Islet of Langerhans (tissue), 1 donor: ENCODE results near the gene ADSS1.
"Not testable (repeated sequence)": the region's sequence is repeated elsewhere in the genome, so short reads cannot be mapped to it uniquely, and the experiment has no call there.

Experiments
- FAIRE-seq: peaks from one replicate; lab custom pipeline; 2011; peaks lifted over from hg19 to GRCh38; lab: Jason Lieb, UNC

Gene ADSS1

DNA sequence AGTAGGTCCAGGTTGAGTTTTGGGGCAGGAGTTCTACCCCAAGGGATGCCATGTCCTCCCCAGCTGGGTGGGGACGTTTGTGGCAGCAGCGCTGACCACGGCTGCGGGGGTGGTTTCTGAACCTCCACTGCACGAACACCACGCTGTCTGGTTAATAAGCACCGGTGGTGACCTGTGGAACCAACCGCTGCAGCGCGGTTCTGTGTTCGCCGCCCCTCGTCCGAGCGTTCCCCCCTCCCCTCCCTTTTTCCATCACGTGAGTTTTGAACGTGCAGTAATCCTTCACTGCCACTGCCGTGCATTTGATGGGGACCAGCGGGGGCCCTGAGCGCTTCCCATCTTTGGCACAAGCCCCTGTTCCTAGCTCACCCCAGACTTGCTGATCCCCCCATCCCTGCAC lies 6.4 kb upstream of the ADSS1 start:
- FAIRE-seq: no peak

DNA sequence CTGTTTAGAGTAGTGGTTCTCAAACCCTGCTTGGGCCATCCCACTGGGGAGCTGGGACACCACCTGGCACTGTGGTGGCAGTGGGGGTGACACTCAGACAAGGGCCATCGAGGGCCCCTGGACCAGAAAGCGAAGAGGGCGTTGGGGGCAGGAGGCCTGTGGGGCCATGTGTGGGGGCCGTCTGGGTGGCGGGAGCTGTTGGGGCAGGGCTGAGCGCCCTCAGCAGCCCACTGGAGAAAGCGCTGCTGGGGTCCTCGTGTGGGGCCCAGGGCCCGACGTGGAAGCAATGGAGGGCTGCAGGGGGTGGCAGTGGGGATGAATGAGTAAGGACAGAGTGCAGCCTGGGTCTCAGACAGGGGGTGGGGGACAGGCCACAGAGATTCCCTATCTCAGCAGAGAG lies 5.9 kb upstream of the ADSS1 start:
- no peak for FAIRE-seq

DNA sequence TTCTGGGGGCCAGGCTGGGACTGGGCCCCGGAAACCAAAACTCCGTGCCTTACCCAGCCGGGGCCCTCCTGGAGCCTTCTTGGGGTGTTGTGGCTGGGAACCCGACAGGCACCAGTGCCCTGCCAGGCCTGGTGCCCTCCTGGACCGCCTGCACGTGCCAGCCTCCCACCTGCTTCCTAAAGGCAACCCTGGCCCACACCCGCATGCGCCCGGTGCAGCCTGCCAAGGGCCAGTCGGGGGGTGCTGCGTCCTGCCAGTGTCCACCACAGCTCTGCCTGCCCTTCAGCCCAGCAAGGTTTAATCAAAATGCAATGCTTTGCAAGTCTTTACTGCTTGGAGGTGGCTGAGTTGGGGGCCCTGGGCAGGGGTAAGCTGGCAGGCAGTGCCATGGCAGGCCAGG lies 5.2 kb upstream of the ADSS1 start:
- FAIRE-seq: no peak

DNA sequence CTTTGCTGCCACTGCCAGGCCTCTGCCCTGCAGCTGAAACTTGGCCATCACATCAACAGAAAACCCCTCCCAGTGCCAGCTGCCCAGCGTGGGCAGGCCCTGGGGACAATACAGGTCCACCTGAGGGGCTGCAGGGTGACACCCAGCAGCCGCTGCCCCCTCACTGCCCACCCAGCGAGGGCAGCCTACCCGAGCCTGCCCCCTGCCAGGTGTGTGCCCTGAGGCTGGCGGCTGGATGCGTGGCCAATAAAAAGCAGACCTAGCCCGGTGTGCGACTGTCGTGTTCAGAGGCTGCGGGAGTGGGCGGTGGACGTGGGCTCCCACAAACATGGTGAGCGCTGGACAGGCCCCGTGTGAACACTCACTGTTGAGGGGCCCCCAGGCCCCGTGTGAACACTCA lies 4.7 kb upstream of the ADSS1 start:
- no peak for FAIRE-seq

DNA sequence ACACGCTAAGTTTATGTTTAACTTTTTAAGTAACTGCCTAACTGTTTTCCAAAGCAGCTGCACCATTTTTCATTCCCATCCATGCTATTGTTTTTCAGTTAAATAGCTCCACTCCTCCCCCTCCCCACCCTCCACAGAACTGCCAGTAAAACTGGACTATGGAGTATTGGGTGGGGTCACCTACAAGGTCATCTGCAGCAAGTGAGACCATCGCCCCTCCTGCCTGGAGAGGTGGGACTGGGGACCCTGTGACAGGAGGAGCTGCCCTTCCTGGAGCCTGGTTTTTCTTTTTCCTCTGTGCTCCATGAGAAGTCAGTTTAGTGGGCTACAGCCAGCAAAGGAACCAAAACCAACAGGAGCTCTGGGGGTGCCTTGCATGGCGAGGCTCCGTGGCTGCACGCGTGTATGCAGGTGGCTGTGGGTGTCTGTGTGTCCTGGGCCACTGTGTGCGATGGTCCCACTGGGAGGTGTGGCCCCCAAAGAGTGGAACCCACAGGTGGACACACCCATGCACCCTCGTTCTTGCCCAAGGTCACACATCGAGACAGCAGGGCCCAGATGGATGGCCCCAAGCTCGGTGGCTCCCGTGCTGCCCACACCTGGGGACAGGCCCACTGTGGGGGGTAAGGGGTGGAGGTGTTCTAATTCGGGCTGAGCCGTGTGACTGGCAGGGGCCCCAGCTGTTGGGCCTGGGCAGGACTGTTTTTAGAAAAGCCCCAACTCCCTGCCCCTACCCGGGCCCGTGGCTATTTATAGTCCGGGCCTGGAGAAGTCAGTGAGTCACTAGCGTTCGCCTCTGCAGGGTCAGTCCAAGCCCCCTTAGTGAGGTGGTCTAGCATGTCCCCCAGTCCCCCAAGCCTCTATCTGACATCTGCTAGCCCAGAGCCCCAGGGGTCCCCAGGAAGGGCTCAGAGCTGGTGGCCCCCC lies 2.3 kb upstream of the ADSS1 start:
- no peak for FAIRE-seq

DNA sequence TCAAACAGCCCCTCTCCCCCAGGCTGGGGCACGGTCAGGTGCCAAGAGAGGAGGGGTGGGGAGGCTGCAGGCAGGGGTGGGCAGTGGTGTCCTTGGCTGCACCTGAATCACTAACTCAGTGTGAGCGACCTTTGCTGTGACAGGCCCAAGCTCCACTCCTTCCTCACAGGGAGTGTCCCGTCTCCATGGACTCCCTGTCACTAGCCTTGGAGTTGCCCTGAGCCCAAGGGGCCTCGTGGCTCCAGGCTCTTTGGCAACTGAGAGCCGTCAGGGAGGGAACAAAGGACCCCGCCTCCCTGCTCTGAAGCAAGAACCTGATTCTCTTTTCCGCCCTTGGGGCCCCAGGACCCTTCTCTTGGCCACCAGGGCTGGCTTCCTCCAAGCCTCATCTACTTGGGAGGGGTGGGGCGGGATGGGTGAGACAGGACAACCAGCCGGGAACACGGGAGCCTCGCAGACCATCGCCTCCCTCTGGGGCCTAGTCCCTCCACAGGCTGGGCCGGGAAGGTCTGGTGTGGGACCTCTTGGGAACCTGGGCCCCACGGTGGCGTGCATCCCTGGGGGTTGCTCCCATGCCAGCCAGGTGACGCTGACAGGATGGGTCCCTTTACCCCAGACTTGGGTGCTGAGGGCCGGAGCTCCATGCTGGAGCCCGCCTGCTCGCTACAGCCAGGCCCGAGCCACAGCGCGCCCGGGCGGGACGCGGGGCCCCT lies 935 bp upstream of the ADSS1 start:
- FAIRE-seq: no peak

DNA sequence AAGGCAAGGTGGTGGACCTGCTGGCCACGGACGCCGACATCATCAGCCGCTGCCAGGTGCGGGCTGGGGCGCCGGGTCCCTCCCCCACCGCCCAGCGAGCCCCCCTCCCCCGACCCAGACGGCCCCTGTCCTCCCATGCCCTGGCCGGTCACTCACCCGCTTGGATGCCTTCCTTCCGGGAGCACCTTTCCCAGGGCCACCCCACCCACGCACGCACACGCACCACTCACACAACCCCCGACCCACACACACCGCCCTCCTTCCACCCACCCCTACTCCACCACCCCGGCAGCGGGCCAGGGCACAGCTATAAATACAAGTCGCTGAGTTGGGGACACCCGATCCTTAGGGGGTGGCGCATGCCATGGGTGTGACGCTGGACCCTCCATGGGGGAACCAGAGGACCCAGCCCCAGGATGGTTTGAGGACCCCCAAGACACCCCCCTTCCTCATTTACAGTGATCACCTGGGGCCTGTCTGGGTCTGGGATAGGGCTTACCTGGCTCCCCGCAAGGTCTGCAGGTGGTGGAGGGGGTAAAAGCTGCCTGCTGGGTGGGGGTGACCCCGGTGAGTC lies 465 bp downstream of the ADSS1 start:
- no peak for FAIRE-seq

DNA sequence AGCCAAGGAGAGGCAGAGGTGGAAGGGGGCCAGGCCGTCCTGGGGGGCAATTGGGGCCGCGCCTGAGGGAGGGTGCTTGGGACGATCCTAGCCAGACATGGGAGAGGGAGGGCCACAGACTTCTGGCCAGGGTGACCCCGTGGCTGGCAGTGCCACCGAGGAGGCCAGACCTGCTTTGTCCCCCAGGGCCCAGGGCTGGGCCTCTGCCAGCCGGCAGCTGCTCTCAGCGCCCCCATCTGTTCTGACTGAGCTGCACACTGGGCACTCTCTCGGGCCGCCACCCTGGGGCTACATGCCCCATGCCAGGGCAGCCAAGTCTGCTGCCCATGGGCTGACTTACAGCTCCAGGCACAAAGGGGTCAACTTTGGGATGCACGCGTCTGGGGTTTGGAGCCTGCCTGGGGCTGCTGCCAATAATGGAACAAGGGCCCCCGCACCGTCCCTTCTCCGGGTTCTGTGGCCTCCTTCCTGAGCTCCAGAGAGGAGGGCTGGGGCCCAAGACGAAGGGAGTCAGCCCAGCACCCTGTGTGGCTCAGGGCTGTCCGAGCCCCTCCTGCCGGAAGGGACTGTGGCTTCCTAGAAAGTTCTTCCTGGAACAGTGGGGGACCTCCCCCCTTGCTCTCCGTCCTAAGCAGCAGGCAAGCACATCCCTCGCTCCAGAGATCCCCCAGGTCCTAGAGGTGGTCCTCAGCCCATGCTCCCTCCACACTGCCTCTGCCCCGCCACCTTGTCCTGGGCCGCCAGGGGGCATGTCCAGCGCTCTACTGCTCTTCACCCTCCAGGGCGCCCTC lies 1.1 kb downstream of the ADSS1 start:
- FAIRE-seq: no peak

DNA sequence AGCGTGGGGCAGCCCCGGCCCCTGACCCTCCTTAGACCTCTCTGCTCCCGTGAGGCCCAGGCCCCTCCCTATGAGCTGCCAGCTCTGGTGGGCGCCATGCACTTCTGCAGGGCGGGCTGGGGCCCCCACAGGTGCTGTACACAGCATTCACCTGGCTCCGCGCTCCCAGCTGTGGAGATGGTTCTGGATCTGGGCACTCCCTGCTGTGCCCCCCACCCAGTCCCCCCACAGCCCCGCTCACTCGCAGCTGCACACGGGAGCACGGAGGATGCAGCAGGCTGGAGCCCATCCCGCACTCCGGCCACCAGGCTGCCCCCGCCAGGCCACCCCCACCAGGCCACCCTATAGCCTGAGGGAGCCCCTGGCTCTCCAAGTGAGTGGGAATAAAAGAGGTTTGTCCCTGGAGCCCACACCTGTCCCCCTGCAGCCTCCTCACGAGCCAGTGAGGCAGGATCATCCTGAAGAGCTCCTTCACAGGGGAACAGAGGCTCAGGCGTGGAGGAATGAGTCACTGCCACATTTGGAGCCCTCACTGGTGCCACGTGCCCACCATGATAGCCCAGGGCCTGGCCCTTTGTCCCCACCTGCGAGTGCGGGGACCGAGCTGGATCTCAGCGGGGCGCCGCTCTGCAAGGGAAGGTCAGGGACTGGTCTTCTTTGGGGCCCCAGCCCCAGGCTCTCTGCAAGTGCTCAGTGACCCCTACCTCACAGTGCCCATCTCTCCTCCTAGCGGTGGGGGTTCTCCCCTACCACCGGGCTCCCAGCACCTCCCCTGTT lies 1.9 kb downstream of the ADSS1 start:
- FAIRE-seq: no peak

DNA sequence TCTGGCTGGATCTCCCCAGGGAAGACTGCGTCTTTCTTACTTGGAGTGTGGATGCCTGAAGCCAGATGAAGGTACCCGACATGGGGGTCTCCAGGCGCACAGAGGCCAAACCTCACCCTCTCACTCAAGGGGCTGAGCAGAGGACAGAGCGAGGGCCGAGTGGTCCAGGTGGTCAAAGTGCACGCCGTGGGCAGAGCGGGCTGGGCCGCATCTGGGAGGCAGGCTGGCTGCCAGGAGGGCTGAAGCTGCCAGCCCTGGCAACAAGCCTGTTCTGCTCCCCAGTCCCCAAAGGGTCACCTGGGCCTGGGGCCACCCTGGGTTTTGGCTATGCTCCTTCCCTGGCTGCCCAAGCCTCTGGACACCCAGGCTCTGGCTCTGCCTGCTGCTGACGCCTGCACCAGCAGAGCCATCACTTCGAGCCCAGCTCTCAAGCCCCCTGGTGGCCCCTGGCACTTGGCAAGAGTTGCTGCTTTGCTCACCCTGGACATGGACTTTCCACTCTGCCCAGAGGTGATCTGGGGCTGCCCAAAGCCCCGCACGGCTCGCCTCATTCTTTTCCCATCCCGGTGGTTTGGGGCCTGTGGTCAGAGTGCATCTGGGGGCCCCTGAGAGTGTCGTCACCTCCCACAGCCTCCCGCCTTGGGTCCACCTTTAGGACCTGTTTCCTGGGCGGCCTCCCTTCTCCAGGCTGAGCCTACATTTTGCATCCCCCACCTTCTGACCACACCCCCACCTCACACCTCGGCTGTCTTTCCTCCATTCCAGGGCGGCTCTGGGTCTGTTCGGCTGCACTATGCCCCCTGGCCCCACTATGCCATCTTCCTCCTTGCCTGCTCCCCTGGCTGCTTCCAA lies 2.8 kb downstream of the ADSS1 start:
- no peak for FAIRE-seq

DNA sequence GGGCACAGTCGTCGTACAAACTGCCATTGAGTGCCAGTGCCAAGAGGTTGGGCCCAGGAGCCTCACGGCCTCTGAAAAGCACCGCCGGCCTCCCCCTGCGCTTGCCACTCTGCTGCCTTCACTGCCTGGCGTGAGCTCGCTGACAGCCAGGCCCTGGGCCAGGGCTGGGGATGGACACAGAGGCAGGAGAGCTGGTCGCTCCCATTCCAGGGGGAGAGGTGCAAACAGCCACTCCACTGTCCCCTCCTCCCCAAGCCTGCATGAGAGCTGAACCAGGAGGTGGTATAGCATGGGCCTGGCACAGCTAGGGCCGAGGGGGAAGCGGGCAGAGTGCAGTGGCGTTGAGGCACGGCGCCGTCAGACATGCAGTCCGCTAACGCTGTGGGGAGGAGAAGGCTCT lies 4.6 kb downstream of the ADSS1 start:
- no peak for FAIRE-seq

DNA sequence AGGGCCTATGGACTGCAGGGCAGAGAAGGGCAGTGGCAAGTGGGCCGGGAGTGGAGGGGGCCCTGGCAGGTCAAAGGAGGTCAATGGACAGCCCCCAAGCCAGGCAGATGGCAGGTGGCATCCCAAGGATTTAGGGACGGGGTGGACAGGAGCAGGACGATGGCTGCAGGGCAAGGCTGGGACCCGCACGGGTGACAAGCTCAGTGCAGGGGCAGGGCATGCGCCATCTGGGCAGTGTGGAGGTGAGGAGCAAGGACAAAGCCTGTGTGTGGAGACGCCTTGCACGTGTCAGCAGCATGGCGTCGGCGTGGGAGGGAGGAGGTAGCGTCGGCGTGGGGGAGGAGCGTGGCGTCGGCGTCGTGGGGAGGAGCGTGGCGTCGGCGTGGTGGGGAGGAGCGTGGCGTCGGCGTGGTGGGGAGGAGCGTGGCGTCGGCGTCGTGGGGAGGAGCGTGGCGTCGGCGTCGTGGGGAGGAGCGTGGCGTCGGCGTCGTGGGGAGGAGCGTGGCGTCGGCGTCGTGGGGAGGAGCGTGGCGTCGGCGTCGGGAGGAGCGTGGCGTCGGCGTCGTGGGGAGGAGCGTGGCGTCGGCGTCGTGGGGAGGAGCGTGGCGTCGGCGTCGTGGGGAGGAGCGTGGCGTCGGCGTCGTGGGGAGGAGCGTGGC lies 5.3 kb downstream of the ADSS1 start:
- FAIRE-seq: not testable (repeated sequence)

DNA sequence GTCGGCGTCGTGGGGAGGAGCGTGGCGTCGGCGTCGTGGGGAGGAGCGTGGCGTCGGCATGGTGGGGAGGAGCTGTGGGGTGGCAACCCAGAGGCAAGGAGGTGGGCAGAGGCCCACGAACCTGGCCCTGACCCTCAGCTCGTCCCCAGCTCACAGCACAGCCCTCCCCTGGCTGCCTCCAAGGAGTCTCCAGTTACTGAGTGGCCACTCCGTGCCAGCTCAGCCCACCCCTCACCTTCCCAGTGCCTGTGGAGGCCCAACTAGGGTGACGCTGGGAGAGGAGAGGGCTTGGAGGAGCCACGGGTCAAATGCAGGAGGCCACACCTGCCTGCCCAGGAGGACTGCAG lies 5.8 kb downstream of the ADSS1 start:
- FAIRE-seq: no peak

DNA sequence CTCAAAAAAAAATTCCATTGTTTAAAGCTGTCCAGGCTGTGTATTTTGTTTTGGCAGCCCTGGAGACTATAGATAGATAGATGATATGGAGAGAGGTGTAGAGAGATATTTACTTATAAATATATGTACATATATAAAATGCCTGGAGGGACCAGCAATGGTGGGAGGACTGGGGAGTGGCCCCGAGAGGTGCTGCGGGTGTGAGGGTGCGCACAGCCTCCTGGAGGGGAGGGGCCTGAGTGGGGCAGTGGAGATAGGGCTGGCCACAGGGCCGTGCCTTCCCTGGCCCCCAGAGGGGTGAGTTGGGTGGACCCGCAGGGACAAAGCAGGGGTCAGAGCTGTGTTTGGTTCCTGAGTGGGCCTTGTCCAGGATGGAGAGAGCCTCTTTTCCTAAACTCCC lies 6.5 kb downstream of the ADSS1 start:
- FAIRE-seq: no peak

DNA sequence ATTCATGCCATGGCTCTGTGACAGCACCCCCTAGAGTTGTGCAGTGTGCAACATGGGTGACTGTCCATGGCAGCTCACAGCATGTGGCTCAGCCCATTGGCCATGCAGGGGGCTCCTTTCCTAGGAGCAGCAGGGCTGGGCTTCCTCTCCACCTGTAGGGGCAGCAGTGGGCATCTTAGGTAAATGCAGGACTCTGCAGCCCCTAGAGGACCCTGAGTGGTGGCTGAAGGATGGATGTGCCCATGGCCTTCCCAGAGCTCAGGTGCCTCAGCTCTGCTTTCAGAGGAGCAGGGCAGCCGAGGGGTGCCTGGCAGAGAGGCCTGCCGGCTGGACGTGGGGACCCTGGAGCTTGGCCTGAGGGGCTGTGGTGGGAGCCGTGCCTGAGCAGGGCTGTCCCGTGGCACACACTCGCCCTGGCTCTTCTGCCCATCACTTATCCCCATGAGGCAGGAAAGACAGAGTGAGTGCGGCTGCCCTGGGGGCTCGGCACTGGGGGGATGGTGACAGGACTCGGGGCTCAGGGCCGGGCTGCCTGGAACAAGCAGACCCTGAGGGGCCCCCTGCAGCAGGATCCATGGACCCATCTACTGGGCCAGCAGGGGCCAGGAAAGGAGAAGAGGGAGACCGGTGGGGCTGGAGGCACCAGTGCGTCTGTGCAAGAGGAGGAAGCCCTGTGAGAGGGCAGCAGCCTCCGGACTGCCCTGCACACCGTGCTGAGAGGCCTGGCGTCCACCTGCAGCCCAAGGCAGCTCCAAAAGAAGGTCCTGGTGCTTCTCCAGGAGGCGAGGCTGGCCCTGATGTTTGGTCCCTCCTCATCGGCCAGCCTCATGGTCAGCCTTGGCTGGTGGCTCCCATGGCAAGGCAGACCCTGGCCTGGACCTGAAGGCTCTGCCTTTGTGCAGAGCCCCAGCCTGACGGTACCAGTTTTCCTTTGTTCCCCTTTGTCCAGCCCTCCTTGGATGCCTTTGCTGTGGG lies 7.6 kb downstream of the ADSS1 start:
- FAIRE-seq: no peak

DNA sequence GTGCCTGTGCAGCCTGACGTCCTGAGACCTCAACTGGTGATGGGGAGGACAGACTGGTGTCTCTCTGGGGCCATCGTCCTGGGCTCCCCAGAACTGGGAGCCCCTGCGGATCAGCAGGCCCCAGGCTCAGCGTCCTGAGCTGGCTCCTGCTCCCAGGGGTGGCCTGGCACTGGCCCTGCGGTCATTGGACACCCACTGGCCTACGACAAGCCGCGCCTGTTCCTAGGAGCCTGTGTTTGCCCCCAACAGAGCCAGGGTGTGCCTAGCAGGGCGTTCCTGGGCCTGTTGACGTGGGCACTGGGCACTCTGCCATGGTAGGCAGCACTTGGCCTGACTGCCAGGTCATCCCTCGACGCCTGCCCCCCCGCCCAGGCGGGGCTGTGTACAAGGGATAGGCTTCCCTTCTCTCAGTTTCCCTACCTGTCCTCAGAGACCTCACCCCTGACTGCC lies 8.4 kb downstream of the ADSS1 start:
- FAIRE-seq: no peak

DNA sequence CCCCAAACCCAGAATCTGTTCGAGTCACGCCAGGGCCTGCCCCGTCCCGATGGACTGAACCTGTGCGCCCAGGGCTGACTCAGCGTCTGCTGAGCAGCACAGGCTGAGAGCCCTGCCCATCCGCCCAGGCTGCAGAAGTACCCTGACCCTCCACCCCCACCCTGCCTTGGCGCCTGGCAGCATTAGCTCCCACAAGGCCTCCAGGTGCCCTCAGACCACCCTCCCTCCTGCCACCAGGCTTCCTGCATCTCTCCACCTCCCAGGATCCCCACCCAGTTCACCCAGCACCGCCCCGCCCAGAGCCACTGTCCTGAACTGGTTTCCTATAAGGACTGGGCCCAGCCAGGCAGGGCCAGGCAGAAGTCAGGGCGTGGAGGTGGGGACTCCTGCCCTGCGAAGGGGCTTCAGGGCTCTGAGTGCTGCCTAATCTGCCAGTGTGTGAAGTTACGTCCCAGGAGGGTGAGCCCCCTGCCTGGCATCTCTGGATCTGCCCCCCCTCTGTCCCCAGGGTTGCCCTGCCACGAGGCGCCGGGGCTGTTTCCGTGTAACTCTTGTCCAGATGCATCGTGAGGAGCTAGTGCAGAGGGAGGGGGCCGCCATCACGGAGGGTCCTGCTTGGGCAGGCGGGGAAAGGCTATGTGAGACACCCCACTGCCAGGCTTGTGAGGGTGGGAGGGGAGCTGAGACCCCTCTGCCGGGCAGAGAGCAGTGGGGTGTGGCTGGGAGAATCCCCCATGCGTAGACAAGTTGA lies 9.1 kb downstream of the ADSS1 start:
- FAIRE-seq: no peak

DNA sequence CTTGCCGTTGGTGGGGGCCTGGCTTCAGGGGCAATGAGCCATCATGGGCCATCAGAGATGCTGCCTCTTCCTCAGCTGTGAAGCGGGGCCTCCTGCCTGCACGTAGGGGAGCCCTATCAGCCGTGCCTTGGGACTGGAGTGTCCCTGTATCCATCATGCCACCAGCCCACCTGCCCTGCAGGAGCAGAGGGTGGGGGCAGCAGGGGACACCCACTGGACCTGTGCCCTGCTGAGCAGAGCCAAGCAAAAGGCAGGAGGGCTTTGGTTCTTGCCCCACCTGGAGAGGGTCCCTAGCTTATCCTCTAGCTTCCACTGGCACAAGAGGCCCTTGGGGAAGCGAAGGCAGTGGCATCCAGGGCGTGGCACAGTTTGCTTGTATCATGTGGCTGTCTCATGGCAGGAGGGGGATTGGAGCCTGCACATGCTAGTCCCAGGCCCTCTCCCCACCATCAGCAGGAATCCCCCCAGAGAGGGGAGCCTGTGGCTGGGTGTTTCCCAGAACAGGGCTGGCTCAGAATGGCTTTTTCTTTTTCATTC lies 10.1 kb downstream of the ADSS1 start:
- FAIRE-seq: no peak
